Spleen (tissue), 7 donors: ENCODE data around the gene SDK2.

Experiments
- CTCF ChIP-seq, 11 experiments: fragments of 200-600 bp in 7 of 11; fragments of 450-650 bp in 4 of 11; sonication (generic) in 4 of 11; IDR thresholded peaks in 8 of 11; conservative IDR thresholded peaks in 3 of 11; 1 replicate in 7 of 11; 2 replicates in 4 of 11; pipeline versions ENCODE4 v1.4.0 to v1.8.0; 2016 to 2021; ENCODE audit warnings: antibody characterized with exemption in 11 of 11, inconsistent platforms in 4 of 11, mild to moderate bottlenecking in 1 of 11
- POLR2AphosphoS5 ChIP-seq, 3 donors: sonication (generic); formaldehyde crosslinking; IDR thresholded peaks; one replicate each; pipeline ENCODE4 v1.5.1; 2017; ENCODE audit warnings: antibody characterized with exemption in 3 of 3
- donor health status: DM: no; HTN: no; CAD: no; lungs with moderate emphysema.
- donor health status: DM: no; HTN: no; CAD: no.
- donor health status: DM: no; HTN: no; CAD: no.

- TF ChIP-seq CTCF (IDR thresholded peaks at IDR 0.05 in 8 of 11, conservative IDR thresholded peaks at IDR 0.05 in 3 of 11) (no peak), POLR2AphosphoS5 (IDR thresholded peaks at IDR 0.05) (no peak)
These were observed 198.8 kb downstream of the SDK2 start for GRCh38 chr17:73445466-73445865.
